Right atrium auricular region (tissue), 2 donors: Measurements from ENCODE around the gene SLC5A5. TPM values are rescaled to one million over a fixed set of nuclear protein-coding genes. Genes with fewer than 3 reads are reported as not detected.

Experiments used
- DNase-seq: peaks from one replicate; pipeline ENCODE4 v3.0.0-alpha.2; 2019; ENCODE audit warnings: low spot score
- H3K27ac ChIP-seq, 2 donors: fragments of 200-600 bp; sonication (generic); 1 replicate in 1 of 2; 2 replicates in 1 of 2; pipeline ENCODE4 v1.5.1; 2016 to 2019
- H3K27me3 ChIP-seq, 2 donors: fragments of 200-600 bp; sonication (generic); one replicate each; pipeline versions ENCODE4 v1.5.1 to v1.6.0; 2017 to 2019
- H3K36me3 ChIP-seq: fragments of 200-600 bp; sonication (generic); one replicate; pipeline ENCODE4 v1.5.1; 2016
- H3K4me1 ChIP-seq, 2 donors: fragments of 200-600 bp; sonication (generic); one replicate each; pipeline versions ENCODE4 v1.5.1 to v1.6.0; 2017 to 2019
- H3K4me3 ChIP-seq, 2 donors: fragments of 200-600 bp; sonication (generic); 1 replicate in 1 of 2; 2 replicates in 1 of 2; pipeline ENCODE4 v1.5.1; 2017 to 2019; ENCODE audit warnings: mild to moderate bottlenecking in 1 of 2, moderate library complexity in 1 of 2
- H3K9me3 ChIP-seq, 2 donors: fragments of 200-600 bp; sonication (generic); one replicate each; pipeline ENCODE4 v1.5.1; 2019
- total RNA-seq, 2 donors: library from RNA; depleted of rRNA; stranded (reverse); fragments of >200 nt; gene quantifications; one replicate each; pipeline ENCODE4 v1.1.0, GENCODE V29; 2016
- TF ChIP-seq, protein P1 (sequence below), 2 donors: fragments of 200-600 bp; sonication (generic); IDR thresholded peaks; one replicate each; pipeline ENCODE4 v1.5.1; 2019; ENCODE audit warnings: antibody characterized with exemption in 2 of 2

Gene SLC5A5
- total RNA-seq, 2 donors from 2014 or later, result not detected

DNA sequence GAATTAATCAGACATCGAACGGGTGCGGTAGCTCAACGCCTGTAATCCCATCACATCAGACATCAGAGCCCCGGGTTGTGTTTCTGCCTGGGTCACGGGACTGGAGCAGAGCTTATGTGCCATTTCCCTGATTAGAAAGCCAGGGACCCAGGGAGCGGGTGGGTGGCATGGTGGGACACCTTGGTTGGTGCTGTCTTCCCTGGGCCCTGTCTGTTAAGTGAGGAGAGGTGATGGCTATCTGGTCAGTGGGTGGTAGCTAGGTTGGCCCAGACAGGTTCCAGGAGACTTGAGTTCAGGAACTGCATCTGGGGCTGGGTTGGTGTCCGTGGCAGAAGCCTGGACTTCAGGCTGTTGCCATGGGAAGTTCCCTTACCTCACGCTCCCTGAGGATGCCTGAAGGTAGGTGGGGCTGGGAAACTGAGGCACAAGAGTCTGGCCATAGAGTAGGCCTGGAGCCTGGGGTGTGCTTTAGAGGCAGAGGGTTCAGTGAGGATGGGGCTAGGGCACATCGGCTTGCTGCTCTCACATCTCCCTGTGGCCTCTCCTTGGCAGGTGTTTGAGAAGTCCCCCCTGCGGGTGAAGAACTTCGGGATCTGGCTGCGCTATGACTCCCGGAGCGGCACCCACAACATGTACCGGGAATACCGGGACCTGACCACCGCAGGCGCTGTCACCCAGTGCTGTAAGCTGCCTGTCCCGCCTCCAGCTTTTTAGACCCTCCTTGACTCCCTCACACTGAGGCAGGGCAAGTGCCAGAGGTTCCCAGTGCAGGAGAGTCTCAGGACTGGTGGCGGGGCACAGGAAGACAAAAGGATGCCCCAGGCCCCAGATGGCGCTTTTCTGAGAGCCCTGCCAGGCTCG is 10.0 kb upstream of the SLC5A5 start:
- DNase-seq, result no peak
- Histone ChIP-seq H3K36me3 (peaks cover 52% of the 10 kb centered on the region), H3K27ac (no peak overlapping the region)

DNA sequence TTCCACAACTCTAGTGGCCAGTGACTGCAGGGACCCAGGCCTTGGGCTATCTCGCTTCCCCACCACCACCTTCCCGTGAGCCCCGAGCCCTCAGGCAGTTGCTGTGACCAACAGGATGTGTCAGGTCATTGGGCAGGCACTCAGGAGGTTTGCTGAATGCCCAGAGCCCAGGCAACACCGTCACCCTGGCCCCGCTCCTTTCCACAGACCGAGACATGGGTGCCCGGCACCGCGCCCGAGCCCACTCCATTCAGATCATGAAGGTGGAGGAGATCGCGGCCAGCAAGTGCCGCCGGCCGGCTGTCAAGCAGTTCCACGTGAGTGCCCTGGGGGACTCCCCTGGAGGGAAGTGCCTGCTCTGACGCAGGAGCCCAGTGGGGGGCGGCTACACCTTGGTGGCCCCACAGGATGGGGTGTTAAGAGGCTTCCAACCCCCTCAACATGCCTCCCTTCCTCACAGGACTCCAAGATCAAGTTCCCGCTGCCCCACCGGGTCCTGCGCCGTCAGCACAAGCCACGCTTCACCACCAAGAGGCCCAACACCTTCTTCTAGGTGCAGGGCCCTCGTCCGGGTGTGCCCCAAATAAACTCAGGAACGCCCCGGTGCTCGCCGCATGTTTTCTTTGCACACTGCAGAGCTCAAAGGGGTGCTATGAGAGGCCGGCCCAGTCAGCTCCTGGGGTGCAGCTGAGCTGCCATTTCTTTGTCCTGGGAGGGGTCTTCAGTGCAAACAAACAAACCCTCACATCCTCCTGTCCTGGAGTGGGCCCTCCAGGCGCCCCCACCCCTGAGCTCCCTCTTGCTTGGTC is 8.8 kb upstream of the SLC5A5 start:
- TF ChIP-seq, protein P1, sequence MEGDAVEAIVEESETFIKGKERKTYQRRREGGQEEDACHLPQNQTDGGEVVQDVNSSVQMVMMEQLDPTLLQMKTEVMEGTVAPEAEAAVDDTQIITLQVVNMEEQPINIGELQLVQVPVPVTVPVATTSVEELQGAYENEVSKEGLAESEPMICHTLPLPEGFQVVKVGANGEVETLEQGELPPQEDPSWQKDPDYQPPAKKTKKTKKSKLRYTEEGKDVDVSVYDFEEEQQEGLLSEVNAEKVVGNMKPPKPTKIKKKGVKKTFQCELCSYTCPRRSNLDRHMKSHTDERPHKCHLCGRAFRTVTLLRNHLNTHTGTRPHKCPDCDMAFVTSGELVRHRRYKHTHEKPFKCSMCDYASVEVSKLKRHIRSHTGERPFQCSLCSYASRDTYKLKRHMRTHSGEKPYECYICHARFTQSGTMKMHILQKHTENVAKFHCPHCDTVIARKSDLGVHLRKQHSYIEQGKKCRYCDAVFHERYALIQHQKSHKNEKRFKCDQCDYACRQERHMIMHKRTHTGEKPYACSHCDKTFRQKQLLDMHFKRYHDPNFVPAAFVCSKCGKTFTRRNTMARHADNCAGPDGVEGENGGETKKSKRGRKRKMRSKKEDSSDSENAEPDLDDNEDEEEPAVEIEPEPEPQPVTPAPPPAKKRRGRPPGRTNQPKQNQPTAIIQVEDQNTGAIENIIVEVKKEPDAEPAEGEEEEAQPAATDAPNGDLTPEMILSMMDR (IDR thresholded peaks at IDR 0.05), result no peak
- Histone ChIP-seq H3K27me3 (no peaks in the 10 kb centered on the region), H3K27ac (no peak overlapping the region), H3K4me3 (no peak overlapping the region), H3K9me3 (no peaks in the 10 kb centered on the region), H3K36me3 (peaks cover 52% of the 10 kb centered on the region), H3K4me1 (peaks cover 0 to 23% of the 10 kb centered on the region in 2 donors)
- no peak for DNase-seq

More for the DNA sequence above, 10.0 kb upstream of the SLC5A5 start:
- Histone ChIP-seq H3K9me3 (no peaks in the 10 kb centered on the region), H3K4me1 (peaks cover 0 to 23% of the 10 kb centered on the region in 2 donors), H3K27me3 (no peaks in the 10 kb centered on the region), H3K4me3 (no peak overlapping the region)
- TF ChIP-seq, protein P1 (IDR thresholded peaks at IDR 0.05), result no peak

DNA sequence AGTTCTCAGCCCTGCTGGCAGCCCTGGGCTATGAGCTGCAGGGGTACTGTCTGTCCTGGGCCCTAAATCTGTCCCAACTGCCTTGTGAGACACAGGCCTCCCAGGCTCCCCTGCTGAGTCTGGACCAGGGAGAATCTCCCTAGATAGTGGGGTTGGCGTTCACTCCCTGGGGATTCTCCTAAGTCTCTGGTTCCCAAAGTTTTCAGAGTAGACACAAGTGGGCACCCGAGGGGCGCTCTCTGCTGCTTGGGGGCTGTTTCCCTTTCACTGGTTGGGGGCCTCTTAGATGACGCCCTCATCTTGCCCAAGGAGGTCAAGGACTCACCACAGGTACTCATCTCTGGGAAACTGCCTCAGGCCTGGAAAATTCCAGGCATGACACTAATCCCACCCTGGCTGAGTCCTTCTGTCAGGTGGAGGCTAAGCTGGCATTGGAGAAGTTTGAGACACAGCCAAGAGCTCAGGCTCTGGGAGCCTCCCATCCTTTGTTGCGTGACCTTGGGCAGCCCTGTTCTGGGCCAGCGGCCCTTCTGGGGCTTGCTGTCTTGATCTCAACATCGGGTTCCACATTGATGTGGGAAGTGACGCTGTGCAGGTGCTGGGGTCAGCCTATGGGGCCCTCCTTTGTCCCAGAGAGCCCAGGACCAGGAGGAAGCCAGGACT is 8.1 kb upstream of the SLC5A5 start:
- peaks cover 52% of the 10 kb centered on the region for H3K36me3 ChIP-seq

DNA sequence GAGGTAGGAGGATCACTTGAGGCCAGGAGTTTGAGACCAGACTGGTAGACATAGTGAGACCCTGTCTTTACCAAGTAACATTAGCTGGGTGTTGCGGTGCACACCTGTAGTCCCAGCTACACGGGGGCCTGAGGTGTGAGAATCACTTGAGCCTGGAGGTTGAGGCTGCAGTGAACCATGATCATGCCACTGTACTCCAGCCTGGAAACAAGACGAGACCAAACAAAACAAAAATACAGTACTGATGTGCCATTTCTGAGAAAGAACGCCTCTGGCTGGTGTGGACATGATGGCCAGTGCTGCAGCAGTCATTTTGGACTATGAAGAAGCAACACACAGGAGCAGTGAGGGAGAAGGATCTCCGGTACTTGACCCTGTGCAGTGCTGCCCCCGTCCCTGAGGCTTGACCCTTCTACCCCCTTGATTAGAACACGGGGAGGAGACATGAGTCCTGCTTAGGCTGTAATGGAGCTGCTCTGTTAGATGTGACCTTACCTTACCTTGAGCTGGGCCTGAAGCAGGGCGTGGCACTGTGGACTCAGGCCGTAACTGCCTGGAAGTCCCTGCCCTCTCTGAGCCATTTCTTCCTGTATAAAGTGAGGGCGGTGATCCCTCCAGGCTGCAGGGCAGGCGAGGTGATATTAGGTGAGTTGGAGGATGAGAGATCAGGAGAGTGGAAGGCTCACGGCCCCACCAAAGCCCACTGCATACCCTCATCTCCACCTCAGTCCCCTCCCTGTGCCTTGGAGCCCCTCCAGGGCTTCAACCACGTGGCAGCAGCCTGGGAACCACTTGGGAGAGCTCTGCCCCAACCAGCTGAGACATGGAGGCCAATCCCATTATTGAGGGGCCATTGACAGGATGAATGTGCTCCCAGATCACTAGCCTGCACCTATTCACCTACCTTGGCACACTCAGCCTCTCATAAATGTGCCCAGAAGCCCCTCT is 6.1 kb upstream of the SLC5A5 start:
- H3K27me3 ChIP-seq, result no peaks in the 10 kb centered on the region
- no peak for DNase-seq
- H3K36me3 ChIP-seq, result peaks cover 52% of the 10 kb centered on the region
- H3K9me3 ChIP-seq, result no peaks in the 10 kb centered on the region
- no peak overlapping the region for H3K27ac ChIP-seq
- TF ChIP-seq, protein P1 (IDR thresholded peaks at IDR 0.05), result no peak
- H3K4me3 ChIP-seq, result no peak overlapping the region
- peaks cover 0 to 13% of the 10 kb centered on the region in 2 donors for H3K4me1 ChIP-seq

More for the DNA sequence above, 8.1 kb upstream of the SLC5A5 start:
- Histone ChIP-seq H3K9me3 (no peaks in the 10 kb centered on the region), H3K27ac (no peak overlapping the region), H3K4me3 (no peak overlapping the region), H3K27me3 (no peaks in the 10 kb centered on the region), H3K4me1 (peaks cover 0 to 23% of the 10 kb centered on the region in 2 donors)
- DNase-seq, result no peak
- TF ChIP-seq, protein P1 (IDR thresholded peaks at IDR 0.05), result no peak
